Panc1 (cell line): ENCODE measurements around the gene MAST1. TPM values are rescaled to one million over a fixed set of nuclear protein-coding genes. Genes with fewer than 3 reads are reported as not detected.
"Not testable (repeated sequence)": the region's sequence is repeated elsewhere in the genome, so short reads cannot be mapped to it uniquely, and the experiment has no call there.

Source experiments
- ATAC-seq: fragments of 200-7000 bp; cut with Tn5 transposase; 2 replicates; pipeline ENCODE4 v1.9.1; 2020; ENCODE audit warnings: mild to moderate bottlenecking, moderate library complexity
- BruUV-seq: library from RNA; stranded (reverse); fragments of 400-500 nt; replicated peaks from 2 replicates; lab custom pipeline; 2021; lab: Mats Ljungman, UMichigan
- CTCF ChIA-PET: fragments of 300-600 bp; sonication (Branson Sonifier 250); formaldehyde crosslinking; loops from one replicate; lab custom pipeline; 2022; ENCODE audit warnings: antibody characterized with exemption; lab: Charles Lee
- POLR2A ChIA-PET: fragments of 300-600 bp; sonication (Branson Sonifier 250); formaldehyde crosslinking; loops from one replicate; lab custom pipeline; 2022; ENCODE audit warnings: antibody characterized with exemption; lab: Charles Lee
- DNase-seq: peaks from one replicate; pipeline ENCODE4 v3.0.0-alpha.2; 2010; ENCODE audit warnings: low read depth, low spot score
- H3K27ac ChIP-seq: 2 replicates; pipeline ENCODE4 v1.5.1; 2011; ENCODE audit warnings: mild to moderate bottlenecking, low read length, inconsistent platforms
- H3K27me3 ChIP-seq: fragments of 200-500 bp; sonication (Bioruptor generic); 2 replicates; pipeline ENCODE4 v1.6.0; 2014; ENCODE audit warnings: low read length, inconsistent platforms; ENCODE audit not compliant: control insufficient read depth, insufficient read depth
- H3K36me3 ChIP-seq: fragments of 200-500 bp; sonication (Bioruptor generic); 2 replicates; pipeline ENCODE4 v1.5.1; 2014; ENCODE audit warnings: inconsistent platforms, mild to moderate bottlenecking, low read length, moderate library complexity; ENCODE audit not compliant: control insufficient read depth, insufficient read depth
- H3K4me1 ChIP-seq: 2 replicates; pipeline ENCODE4 v1.5.1; 2011; ENCODE audit warnings: inconsistent platforms, mild to moderate bottlenecking, low read length, moderate library complexity; ENCODE audit not compliant: control insufficient read depth, insufficient read depth
- H3K4me3 ChIP-seq, 2 experiments: 2 replicates each; pipeline ENCODE4 v1.5.1; 2011 to 2012; ENCODE audit warnings: low read depth in 2 of 2, low read length in 2 of 2, mild to moderate bottlenecking in 2 of 2, inconsistent platforms in 1 of 2, moderate library complexity in 1 of 2
- H3K9me3 ChIP-seq: fragments of 200-500 bp; sonication (Bioruptor generic); 2 replicates; pipeline ENCODE4 v1.5.1; 2014; ENCODE audit warnings: low read depth, mild to moderate bottlenecking, inconsistent platforms, low read length, moderate library complexity; ENCODE audit not compliant: control insufficient read depth, insufficient read depth
- CTCF ChIP-seq: fragments of 450-650 bp; IDR thresholded peaks from 2 replicates; pipeline ENCODE4 v1.5.1; 2017; ENCODE audit warnings: mild to moderate bottlenecking
- POLR2AphosphoS5 ChIP-seq: IDR thresholded peaks from 2 replicates; pipeline ENCODE4 v1.6.1; 2012; ENCODE audit warnings: mild to moderate bottlenecking, low read depth, low read length, moderate library complexity
- REST ChIP-seq, 2 experiments: IDR thresholded peaks; 2 replicates each; pipeline ENCODE4 v1.6.1; 2011 to 2012; ENCODE audit warnings: low read depth in 2 of 2, control low read depth in 1 of 2, low read length in 1 of 2, mild to moderate bottlenecking in 1 of 2, moderate library complexity in 1 of 2; ENCODE audit not compliant: insufficient read depth in 1 of 2
- SIN3A ChIP-seq: IDR thresholded peaks from 2 replicates; pipeline ENCODE4 v1.6.1; 2012; ENCODE audit warnings: low read depth, mild to moderate bottlenecking, low read length, moderate library complexity, borderline replicate concordance; ENCODE audit not compliant: insufficient read depth
- TCF7L2 ChIP-seq: IDR thresholded peaks from 2 replicates; pipeline ENCODE4 v1.6.1; 2011; ENCODE audit warnings: mild to moderate bottlenecking, low read depth, low read length, inconsistent platforms
- in situ Hi-C: cut with HindIII; loops from 2 replicates; pipeline ENCODE4 v1.10.0; 2016; ENCODE audit warnings: low sequenced_read_pairs, low pct_unique_long_range_greater_than_20kb
- intact Hi-C: fragments of 100-400 bp; cut with micrococcal nuclease; formaldehyde crosslinking; loops from one replicate; pipeline ENCODE4 v1.10.0; 2022; ENCODE audit not compliant: unreplicated experiment
- total RNA-seq: library from RNA; stranded (reverse); gene quantifications from one replicate; pipeline ENCODE4 v1.2.1, GENCODE V29; 2021; ENCODE audit not compliant: unreplicated experiment

The MAST1 gene
- total RNA-seq, 1 experiment from 2014 or later = 3.1 TPM

GRCh38 chr19:12815088-12815487, 23.2 kb upstream of the MAST1 start:
- H3K27me3 ChIP-seq = no peaks in the 10 kb centered on the region
- H3K4me1 ChIP-seq = no peaks in the 10 kb centered on the region
- DNase-seq (no peak), ATAC-seq (no peak)
- intact Hi-C loops (no loop called here), in situ Hi-C loops (no loop called here)
- no peaks in the 10 kb centered on the region for H3K36me3 ChIP-seq
- no TSS peak for BruUV-seq
- TF ChIP-seq TCF7L2 (no peak), CTCF (no peak), SIN3A (no peak), REST (IDR thresholded peaks at IDR 0.05; ENCODE audit: insufficient read depth in 1 of 2, low read depth in 2 of 2, low read length in 1 of 2) (no peak), POLR2AphosphoS5 (no peak)
- no peaks in the 10 kb centered on the region for H3K9me3 ChIP-seq
- POLR2A ChIA-PET = no interaction called here
- no peak overlapping the region for H3K4me3 ChIP-seq
- H3K27ac ChIP-seq = no peak overlapping the region
- CTCF ChIA-PET = interaction anchor here (0.7 kb wide), 1 partner anchor 49 kb away, joined by 7 read pairs; no protein-coding TSS in a partner anchor

- H3K4me3 ChIP-seq, H3K27ac ChIP-seq, H3K4me1 ChIP-seq, in situ Hi-C loops, DNase-seq, H3K27me3 ChIP-seq, H3K9me3 ChIP-seq, ATAC-seq, POLR2A ChIA-PET, intact Hi-C loops, BruUV-seq, H3K36me3 ChIP-seq, CTCF ChIA-PET: not testable (repeated sequence)
Observed at GRCh38 chr19:12817188-12817587, 21.1 kb upstream of the MAST1 start.

- H3K9me3 ChIP-seq, H3K27ac ChIP-seq, DNase-seq, H3K27me3 ChIP-seq, POLR2A ChIA-PET, ATAC-seq, H3K36me3 ChIP-seq, H3K4me3 ChIP-seq, in situ Hi-C loops, H3K4me1 ChIP-seq, intact Hi-C loops, BruUV-seq: not testable (repeated sequence)
- CTCF ChIA-PET = interaction anchor here (0.7 kb wide), 1 partner anchor 22 kb away, joined by 6 read pairs; no protein-coding TSS in a partner anchor
Observed at GRCh38 chr19:12817810-12818209, 20.5 kb upstream of the MAST1 start.
